Fibroblast of skin of abdomen (primary cell): ENCODE results near the gene PAX5.

ENCODE experiments used
- DNase-seq: peaks from one replicate; pipeline ENCODE4 v3.0.0-alpha.2; 2013

PAX5 gene

GRCh38 chr9:36798350-36799065 is 235.6 kb downstream of the PAX5 start:
- no peak for DNase-seq

- no peak for DNase-seq
These were observed 236.4 kb downstream of the PAX5 start for GRCh38 chr9:36797471-36798220.

- no peak for DNase-seq
These were observed 237.2 kb downstream of the PAX5 start for GRCh38 chr9:36796671-36797419.

- DNase-seq: no peak
These were observed 239.6 kb downstream of the PAX5 start for GRCh38 chr9:36794461-36794860.

GRCh38 chr9:36793277-36793676 is 240.8 kb downstream of the PAX5 start:
- DNase-seq: no peak

GRCh38 chr9:36791222-36791950 is 242.7 kb downstream of the PAX5 start:
- no peak for DNase-seq

GRCh38 chr9:36789886-36790285 is 244.2 kb downstream of the PAX5 start:
- no peak for DNase-seq

GRCh38 chr9:36788534-36788933 is 245.5 kb downstream of the PAX5 start:
- no peak for DNase-seq

- DNase-seq: no peak
These were observed 246.4 kb downstream of the PAX5 start for GRCh38 chr9:36787709-36788108.
